HG02623 (cell line): ENCODE results near the gene CIB1.

Experiments used
- ATAC-seq: cut with Tn5 transposase; IDR thresholded peaks from one replicate; pipeline ENCODE4 v1.9.1; 2021; ENCODE audit warnings: moderate library complexity; ENCODE audit not compliant: unreplicated experiment

CIB1 gene

GRCh38 chr15:90241343-90242192, 7.8 kb upstream of the CIB1 start:
- no peak for ATAC-seq

GRCh38 chr15:90240856-90241255, 7.1 kb upstream of the CIB1 start:
- no peak for ATAC-seq

GRCh38 chr15:90239371-90239770, 5.6 kb upstream of the CIB1 start:
- no peak for ATAC-seq

- ATAC-seq: peak; percentile 62
Measured at GRCh38 chr15:90234096-90234988, 601 bp upstream of the CIB1 start, which contains the start of gene GDPGP1. Gene GDPGP1 (plus strand): TSS chr15:90234209. CDS start chr15:90240909, 6,700 bp downstream.

- no peak for ATAC-seq
Measured at GRCh38 chr15:90232941-90233386, 777 bp downstream of the CIB1 start.

GRCh38 chr15:90232196-90232595, 1.5 kb downstream of the CIB1 start:
- ATAC-seq: no peak

- no peak for ATAC-seq
Measured at GRCh38 chr15:90231028-90232017, 2.4 kb downstream of the CIB1 start.

GRCh38 chr15:90230610-90231009, 3.1 kb downstream of the CIB1 start:
- ATAC-seq: no peak

- ATAC-seq: no peak
Measured at GRCh38 chr15:90230071-90230494, 3.7 kb downstream of the CIB1 start.

- ATAC-seq: no peak
Measured at GRCh38 chr15:90228960-90229359, 4.8 kb downstream of the CIB1 start.

- no peak for ATAC-seq
Measured at GRCh38 chr15:90227816-90228772, 5.6 kb downstream of the CIB1 start.

- ATAC-seq: no peak
Measured at GRCh38 chr15:90227336-90227735, 6.4 kb downstream of the CIB1 start.

- ATAC-seq: no peak
Measured at GRCh38 chr15:90225504-90226234, 8.1 kb downstream of the CIB1 start.

- ATAC-seq: no peak
Measured at GRCh38 chr15:90225047-90225446, 8.7 kb downstream of the CIB1 start.

- ATAC-seq: no peak
Measured at GRCh38 chr15:90223441-90224165, 10.1 kb downstream of the CIB1 start.

GRCh38 chr15:90222547-90222946, 11.2 kb downstream of the CIB1 start:
- ATAC-seq: no peak

- ATAC-seq: no peak
Measured at GRCh38 chr15:90221246-90221900, 12.4 kb downstream of the CIB1 start.
